Stomach smooth muscle (tissue), 2 donors: ENCODE measurements around the gene GALR3.
A peak's percentile ranks its signal among the peaks of the same experiment; 100 is the strongest.

ENCODE experiments used
- H3K27ac ChIP-seq: one replicate; pipeline ENCODE4 v1.7.0; 2013; ENCODE audit warnings: mild to moderate bottlenecking, low read length, inconsistent platforms
- H3K27me3 ChIP-seq, 2 donors: one replicate each; pipeline ENCODE4 v1.7.0; 2013; ENCODE audit warnings: low read length in 2 of 2; ENCODE audit not compliant: insufficient read depth in 2 of 2, control insufficient read depth in 1 of 2
- H3K36me3 ChIP-seq, 2 donors: one replicate each; pipeline ENCODE4 v1.7.0; 2013; ENCODE audit warnings: low read length in 2 of 2; ENCODE audit not compliant: control insufficient read depth in 2 of 2, insufficient read depth in 2 of 2
- H3K4me1 ChIP-seq: one replicate; pipeline ENCODE4 v1.7.0; 2013; ENCODE audit warnings: low read length; ENCODE audit not compliant: control insufficient read depth, insufficient read depth
- H3K4me3 ChIP-seq, 2 donors: one replicate each; pipeline ENCODE4 v1.7.0; 2013; ENCODE audit warnings: low read length in 2 of 2
- H3K9ac ChIP-seq, 2 donors: one replicate each; pipeline ENCODE4 v1.7.0; 2013; ENCODE audit warnings: low read length in 2 of 2, mild to moderate bottlenecking in 1 of 2
- H3K9me3 ChIP-seq, 2 donors: one replicate each; pipeline ENCODE4 v1.7.0; 2013; ENCODE audit warnings: low read length in 2 of 2; ENCODE audit not compliant: control insufficient read depth in 2 of 2
- donor health status: healthy.
- donor health status: Pancreatic carcinoma.

GALR3 gene

GRCh38 chr22:37827056-37827455 lies 3.9 kb downstream of the GALR3 start:
- peaks cover 15 to 23% of the 10 kb centered on the region in 2 donors for H3K36me3 ChIP-seq
- H3K9me3 ChIP-seq = no peaks in the 10 kb centered on the region
- H3K9ac ChIP-seq = peak overlapping the region; percentile 21 to 48
- H3K27ac ChIP-seq = peak overlapping the region; percentile 66
- peaks cover 3 to 16% of the 10 kb centered on the region in 2 donors for H3K27me3 ChIP-seq
- peaks cover 13% of the 10 kb centered on the region for H3K4me1 ChIP-seq
- no peak overlapping the region for H3K4me3 ChIP-seq

- H3K4me1 ChIP-seq = peaks cover 10% of the 10 kb centered on the region
- no peak overlapping the region for H3K27ac ChIP-seq
- H3K36me3 ChIP-seq = peaks cover 35 to 46% of the 10 kb centered on the region in 2 donors
- H3K9ac ChIP-seq = no peak overlapping the region
- no peak overlapping the region for H3K4me3 ChIP-seq
- no peaks in the 10 kb centered on the region for H3K9me3 ChIP-seq
- no peaks in the 10 kb centered on the region for H3K27me3 ChIP-seq
These were observed 7.1 kb downstream of the GALR3 start for GRCh38 chr22:37830093-37830842.

DNA sequence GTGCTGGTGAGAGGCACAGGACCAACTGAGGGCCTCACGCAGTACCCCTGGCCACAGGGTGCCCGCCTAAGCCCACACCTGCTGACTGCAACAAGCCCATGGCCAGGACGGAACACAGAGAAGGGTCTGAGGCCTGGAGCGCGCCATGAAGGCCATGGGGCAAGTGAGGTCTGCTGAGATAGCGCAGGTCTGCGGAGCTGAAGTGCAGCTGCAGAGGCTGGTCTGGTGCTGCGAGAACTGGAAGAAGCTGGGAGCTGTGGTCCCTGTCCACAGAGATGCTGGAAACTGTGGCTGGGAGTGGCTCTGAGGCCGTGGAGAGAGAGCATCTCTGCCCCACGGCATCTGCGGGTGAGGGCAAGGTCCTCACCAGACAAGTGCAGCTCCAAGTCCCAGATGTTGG lies 8.3 kb downstream of the GALR3 start:
- Histone ChIP-seq H3K36me3 (peaks cover 35 to 46% of the 10 kb centered on the region in 2 donors), H3K9ac (no peak overlapping the region), H3K27me3 (no peaks in the 10 kb centered on the region), H3K4me3 (no peak overlapping the region), H3K4me1 (peaks cover 9% of the 10 kb centered on the region), H3K27ac (no peak overlapping the region), H3K9me3 (no peaks in the 10 kb centered on the region)

DNA sequence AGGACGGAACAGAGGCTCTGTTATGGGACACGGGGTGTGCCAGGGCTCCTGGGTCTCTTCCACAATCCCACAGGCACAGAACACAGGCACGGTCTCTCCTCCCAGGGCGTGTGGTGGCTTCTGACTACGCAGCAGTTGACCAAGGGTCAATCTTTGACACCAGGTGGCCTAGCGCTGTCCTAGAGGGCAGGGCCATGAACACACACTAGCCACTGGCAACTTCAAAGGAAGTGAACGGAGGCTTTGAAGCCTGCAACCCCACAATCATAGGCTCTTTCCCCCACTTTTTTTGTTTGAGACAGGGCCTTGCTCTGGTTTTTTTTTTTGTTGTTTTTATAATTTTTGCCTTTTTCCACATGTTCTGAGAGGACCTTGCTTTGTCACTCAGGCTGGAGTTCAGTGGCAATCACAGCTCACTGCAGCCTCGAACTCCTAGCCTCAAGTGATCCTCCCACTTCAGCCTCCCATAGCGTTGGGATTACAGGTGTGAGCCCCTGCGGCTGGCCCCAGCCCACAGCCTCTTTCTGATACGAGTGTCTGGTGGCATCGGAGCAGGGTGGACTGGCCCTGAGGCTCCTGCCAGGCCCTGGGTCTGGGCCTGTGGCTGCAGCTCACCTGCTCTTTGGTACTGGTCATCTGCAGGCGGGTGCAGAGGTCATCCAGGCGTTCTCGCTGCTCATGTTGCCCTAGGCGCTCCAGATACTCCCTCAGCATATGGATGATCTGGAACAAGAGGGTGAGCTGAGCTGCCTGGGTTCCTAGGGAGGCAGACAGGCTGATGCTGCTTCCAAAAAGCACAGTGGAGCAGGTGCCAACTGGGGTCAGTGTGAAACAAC lies 9.1 kb downstream of the GALR3 start:
- Histone ChIP-seq H3K27ac (no peak overlapping the region), H3K4me1 (peaks cover 1% of the 10 kb centered on the region), H3K9me3 (no peaks in the 10 kb centered on the region), H3K4me3 (no peak overlapping the region), H3K9ac (no peak overlapping the region), H3K36me3 (peaks cover 38 to 48% of the 10 kb centered on the region in 2 donors), H3K27me3 (no peaks in the 10 kb centered on the region)

DNA sequence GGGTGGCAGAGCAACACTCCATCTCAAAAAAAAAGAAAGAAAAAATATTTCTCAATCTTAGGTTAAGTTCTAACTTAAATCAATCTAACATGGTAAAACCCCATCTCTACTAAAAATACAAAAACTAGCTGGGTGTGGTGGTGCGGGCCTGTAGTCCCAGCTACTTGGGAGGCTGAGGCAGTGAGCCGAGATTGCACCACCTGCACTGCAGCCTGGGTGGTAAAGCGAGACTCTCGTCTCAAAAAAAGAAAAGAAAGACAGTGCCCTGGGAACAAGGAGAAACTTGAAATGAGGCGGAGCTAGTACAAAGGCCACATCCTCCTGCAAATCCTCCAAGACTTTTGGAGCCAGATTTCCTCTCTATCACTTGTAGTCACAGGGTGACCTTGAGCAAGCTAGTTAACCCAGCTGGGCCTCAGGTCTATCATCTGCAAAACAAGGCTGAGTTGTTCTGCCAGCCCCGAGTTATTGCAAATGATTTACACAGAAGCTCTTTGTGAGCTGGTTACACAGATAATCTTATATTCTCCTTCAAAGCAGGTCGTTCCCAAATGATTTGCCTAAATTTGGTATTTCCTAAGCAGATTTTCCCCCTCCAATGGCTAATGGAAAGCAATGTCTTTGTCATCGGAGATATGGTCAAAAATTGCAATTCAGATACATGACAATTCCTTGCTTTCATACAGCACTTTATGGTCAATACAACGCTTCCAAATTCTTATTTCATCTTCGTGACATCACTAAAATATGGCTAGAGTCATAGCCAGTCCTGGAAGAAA lies 19.0 kb downstream of the GALR3 start:
- Histone ChIP-seq H3K36me3 (peaks cover 10 to 15% of the 10 kb centered on the region in 2 donors), H3K27me3 (no peaks in the 10 kb centered on the region), H3K4me1 (peaks cover 10% of the 10 kb centered on the region), H3K27ac (no peak overlapping the region), H3K9me3 (no peaks in the 10 kb centered on the region), H3K9ac (peak overlapping the region in 1 of 2 donors; percentile 40), H3K4me3 (no peak overlapping the region)

DNA sequence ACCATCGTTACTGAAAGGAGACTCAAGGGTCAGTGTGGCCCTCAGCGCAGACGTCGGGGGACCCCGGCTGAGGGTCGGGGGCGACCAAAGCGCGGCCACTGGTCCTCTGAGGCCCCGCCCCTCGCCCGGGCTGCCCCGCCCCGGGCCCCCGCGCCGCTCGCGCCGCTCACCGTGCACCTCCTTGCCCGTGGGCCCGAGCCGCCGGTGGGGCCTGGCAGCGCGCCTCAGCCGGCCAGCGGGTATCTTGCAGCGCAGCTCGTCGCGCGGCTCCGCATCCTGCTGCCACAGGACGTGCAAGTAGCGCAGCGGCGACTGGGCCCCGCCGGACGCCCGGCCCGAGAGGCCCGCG lies 20.5 kb downstream of the GALR3 start:
- Histone ChIP-seq H3K9ac (peak overlapping the region; percentile 71 to 79), H3K9me3 (no peaks in the 10 kb centered on the region), H3K36me3 (peaks cover 0 to 6% of the 10 kb centered on the region in 2 donors), H3K27ac (peak overlapping the region; percentile 60), H3K27me3 (no peaks in the 10 kb centered on the region), H3K4me3 (peak overlapping the region; percentile 75 to 85), H3K4me1 (peaks cover 12% of the 10 kb centered on the region)

DNA sequence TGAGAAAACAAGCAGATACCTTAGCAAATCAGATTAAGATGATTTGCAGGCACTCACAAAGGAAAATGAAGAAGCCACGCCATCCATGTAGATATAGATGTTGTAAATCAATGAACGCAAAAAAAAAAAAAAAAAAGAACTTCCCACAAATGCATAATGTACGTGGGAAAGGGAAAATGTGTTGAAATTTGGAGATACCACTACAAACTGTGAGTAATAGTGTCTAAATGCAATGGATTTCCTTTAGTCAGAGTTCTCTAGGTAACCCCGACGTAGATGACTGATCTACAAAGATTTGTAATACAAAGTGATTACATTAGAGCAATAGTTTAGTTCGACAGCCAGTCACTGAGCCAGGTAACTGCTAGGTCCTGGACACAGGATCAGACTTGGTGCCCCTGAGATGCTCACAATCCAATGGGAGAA lies 21.7 kb downstream of the GALR3 start:
- Histone ChIP-seq H3K9ac (no peak overlapping the region), H3K4me3 (peak overlapping the region; percentile 65 to 85), H3K9me3 (no peaks in the 10 kb centered on the region), H3K36me3 (peaks cover 0 to under 1% of the 10 kb centered on the region in 2 donors), H3K27ac (peak overlapping the region; percentile 60), H3K4me1 (peaks cover 16% of the 10 kb centered on the region), H3K27me3 (no peaks in the 10 kb centered on the region)

- H3K27ac ChIP-seq = no peak overlapping the region
- H3K9ac ChIP-seq = no peak overlapping the region
- H3K9me3 ChIP-seq = no peaks in the 10 kb centered on the region
- H3K36me3 ChIP-seq = peaks cover 4 to 7% of the 10 kb centered on the region in 2 donors
- H3K4me1 ChIP-seq = peaks cover 27% of the 10 kb centered on the region
- no peaks in the 10 kb centered on the region for H3K27me3 ChIP-seq
- H3K4me3 ChIP-seq = no peak overlapping the region
These were observed 23.3 kb downstream of the GALR3 start for GRCh38 chr22:37846433-37846832.

GRCh38 chr22:37848587-37849088 lies 25.5 kb downstream of the GALR3 start:
- H3K9ac ChIP-seq = peak overlapping the region; percentile 89 to 97
- peaks cover 24% of the 10 kb centered on the region for H3K4me1 ChIP-seq
- H3K27me3 ChIP-seq = no peaks in the 10 kb centered on the region
- peak overlapping the region; percentile 82 for H3K27ac ChIP-seq
- no peaks in the 10 kb centered on the region for H3K9me3 ChIP-seq
- H3K4me3 ChIP-seq = peak overlapping the region; percentile 99
- H3K36me3 ChIP-seq = peaks cover 15 to 18% of the 10 kb centered on the region in 2 donors

- no peaks in the 10 kb centered on the region for H3K9me3 ChIP-seq
- peaks cover 17 to 18% of the 10 kb centered on the region in 2 donors for H3K36me3 ChIP-seq
- peak within 1 kb of the TSS; percentile 82 for H3K27ac ChIP-seq
- peaks cover 26% of the 10 kb centered on the region for H3K4me1 ChIP-seq
- H3K9ac ChIP-seq = peak within 1 kb of the TSS; percentile 89 to 97
- no peaks in the 10 kb centered on the region for H3K27me3 ChIP-seq
- peak within 1 kb of the TSS; percentile 99 for H3K4me3 ChIP-seq
These were observed 26.0 kb downstream of the GALR3 start, which contains the start of gene EIF3L for GRCh38 chr22:37849089-37849751. Gene EIF3L, plus strand, starts transcription at chr22:37849419. Its CDS starts 31 bp downstream, at chr22:37849450.
